Measurements from ENCODE around the gene PTK6. TPM values are rescaled to one million over a fixed set of nuclear protein-coding genes. Genes with fewer than 3 reads are reported as not detected.

Gene PTK6
- total and polyA plus RNA-seq, 9 donors, result 0.07 to 0.46 (median 0.12) TPM; not detected in 2

GRCh38 chr20:63544958-63545516 is 7.9 kb upstream of the PTK6 start:
- no peak overlapping the region for H3K27ac ChIP-seq
- H3K4me3 ChIP-seq, result no peak overlapping the region
- intact Hi-C loops (cut with DNase I), result no loop called here
- no peaks in the 10 kb centered on the region for H3K9me3 ChIP-seq
- 68 to 76% (median 68%) methylated on average over 19 of the region's 19 CpGs for WGBS, 3 donors
- H3K4me1 ChIP-seq (ENCODE audit: insufficient read depth), result no peaks in the 10 kb centered on the region
- no peaks in the 10 kb centered on the region for H3K27me3 ChIP-seq
- no peaks in the 10 kb centered on the region for H3K36me3 ChIP-seq
- TF ChIP-seq EP300 (IDR thresholded peaks at IDR 0.05) (no peak), POLR2A (IDR thresholded peaks at IDR 0.05) (no peak), CTCF (IDR thresholded peaks at IDR 0.05) (no peak)
- no peak for DNase-seq

GRCh38 chr20:63544241-63544957 is 7.2 kb upstream of the PTK6 start:
- intact Hi-C loops (cut with DNase I), result no loop called here
- 48 to 58% (median 56%) methylated on average over 26 to 27 of the region's 27 CpGs for WGBS, 3 donors
- TF ChIP-seq POLR2A (IDR thresholded peaks at IDR 0.05) (no peak), CTCF (IDR thresholded peaks at IDR 0.05) (no peak), EP300 (IDR thresholded peaks at IDR 0.05) (no peak)
- no peak overlapping the region for H3K4me3 ChIP-seq
- H3K9me3 ChIP-seq, result no peaks in the 10 kb centered on the region
- H3K36me3 ChIP-seq, result no peaks in the 10 kb centered on the region
- no peaks in the 10 kb centered on the region for H3K4me1 ChIP-seq (ENCODE audit: insufficient read depth)
- no peaks in the 10 kb centered on the region for H3K27me3 ChIP-seq
- H3K27ac ChIP-seq, result no peak overlapping the region
- DNase-seq, result no peak

- Histone ChIP-seq H3K9me3 (no peaks in the 10 kb centered on the region), H3K36me3 (no peaks in the 10 kb centered on the region), H3K27me3 (no peaks in the 10 kb centered on the region), H3K4me3 (no peak overlapping the region), H3K4me1 (ENCODE audit: insufficient read depth) (no peaks in the 10 kb centered on the region), H3K27ac (no peak overlapping the region)
- 85 to 91% (median 88%) methylated on average over 6 of the region's 6 CpGs for WGBS, 3 donors
- TF ChIP-seq EP300 (IDR thresholded peaks at IDR 0.05) (no peak), POLR2A (IDR thresholded peaks at IDR 0.05) (no peak), CTCF (IDR thresholded peaks at IDR 0.05) (no peak)
- intact Hi-C loops (cut with DNase I), result no loop called here
- DNase-seq, result no peak
Measured at GRCh38 chr20:63543733-63544132, 6.6 kb upstream of the PTK6 start.

DNA sequence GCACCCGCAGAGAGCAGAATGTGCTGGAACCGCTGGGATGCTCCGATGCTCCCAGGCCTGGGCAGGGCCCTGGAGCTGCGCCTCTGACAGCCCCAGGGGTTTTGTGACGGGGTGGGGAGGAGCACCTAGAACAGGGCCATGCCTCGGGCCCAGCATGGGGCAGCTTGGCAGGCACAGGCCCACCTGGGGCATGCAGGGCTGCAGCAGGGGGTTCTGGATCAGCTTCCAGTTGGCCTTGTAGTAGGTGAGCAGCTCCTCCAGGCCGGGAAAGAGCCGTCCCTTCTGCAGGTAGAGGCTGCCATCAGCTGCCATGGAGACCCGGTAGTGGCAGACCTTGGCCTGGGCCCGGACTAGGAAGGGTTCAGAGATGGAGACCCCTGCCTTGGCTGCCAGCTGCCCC is 6.0 kb upstream of the PTK6 start:
- no peaks in the 10 kb centered on the region for H3K36me3 ChIP-seq
- no peak overlapping the region for H3K4me3 ChIP-seq
- no peak overlapping the region for H3K27ac ChIP-seq
- no peaks in the 10 kb centered on the region for H3K9me3 ChIP-seq
- no peaks in the 10 kb centered on the region for H3K27me3 ChIP-seq
- DNase-seq, result no peak
- intact Hi-C loops (cut with DNase I), result no loop called here
- 87 to 95% (median 90%) methylated on average over 7 to 10 of the region's 10 CpGs for WGBS, 3 donors
- TF ChIP-seq POLR2A (IDR thresholded peaks at IDR 0.05) (no peak), EP300 (IDR thresholded peaks at IDR 0.05) (no peak), CTCF (IDR thresholded peaks at IDR 0.05) (no peak)
- no peaks in the 10 kb centered on the region for H3K4me1 ChIP-seq (ENCODE audit: insufficient read depth)
